HUES6 (cell line): ENCODE data around the gene ARHGAP22.
"Not testable (repeated sequence)": the region's sequence is repeated elsewhere in the genome, so short reads cannot be mapped to it uniquely, and the experiment has no call there.

Experiments used
- H3K27ac ChIP-seq: 2 replicates; pipeline ENCODE4 v1.7.0; 2013; ENCODE audit warnings: low read depth, mild to moderate bottlenecking, low read length, inconsistent platforms
- H3K27me3 ChIP-seq: 2 replicates; pipeline ENCODE4 v1.6.1; 2013; ENCODE audit warnings: low read length; ENCODE audit not compliant: control insufficient read depth, insufficient read depth
- H3K36me3 ChIP-seq: 2 replicates; pipeline ENCODE4 v1.6.1; 2013; ENCODE audit warnings: low read length; ENCODE audit not compliant: control insufficient read depth, insufficient read depth
- H3K4me1 ChIP-seq: 2 replicates; pipeline ENCODE4 v1.6.1; 2013; ENCODE audit warnings: low read length; ENCODE audit not compliant: control insufficient read depth, insufficient read depth
- H3K4me3 ChIP-seq: 2 replicates; pipeline ENCODE4 v1.5.1; 2013; ENCODE audit warnings: low read depth, low read length
- H3K9ac ChIP-seq: one replicate; pipeline ENCODE4 v1.6.1; 2013; ENCODE audit warnings: mild to moderate bottlenecking, low read length
- H3K9me3 ChIP-seq: 2 replicates; pipeline ENCODE4 v1.6.1; 2013; ENCODE audit warnings: low read depth, low read length; ENCODE audit not compliant: control insufficient read depth, insufficient read depth

The ARHGAP22 gene

GRCh38 chr10:48440771-48441170 is 164.1 kb downstream of the ARHGAP22 start:
- Histone ChIP-seq H3K9me3 (no peaks in the 10 kb centered on the region), H3K4me3 (no peak overlapping the region), H3K36me3 (no peaks in the 10 kb centered on the region; the same call in none of the 2 replicates), H3K9ac (no peak overlapping the region), H3K27me3 (no peaks in the 10 kb centered on the region), H3K4me1 (peaks cover 11% of the 10 kb centered on the region), H3K27ac (no peak overlapping the region)

GRCh38 chr10:48439581-48440041 is 165.3 kb downstream of the ARHGAP22 start:
- H3K9me3 ChIP-seq: no peaks in the 10 kb centered on the region
- no peak overlapping the region for H3K9ac ChIP-seq
- no peak overlapping the region for H3K27ac ChIP-seq
- no peaks in the 10 kb centered on the region for H3K27me3 ChIP-seq
- H3K36me3 ChIP-seq: peaks cover 2% of the 10 kb centered on the region; the same call in 1 of the 2 replicates
- H3K4me1 ChIP-seq: peaks cover 3% of the 10 kb centered on the region
- no peak overlapping the region for H3K4me3 ChIP-seq

GRCh38 chr10:48439031-48439430 is 165.8 kb downstream of the ARHGAP22 start:
- H3K27me3 ChIP-seq: no peaks in the 10 kb centered on the region

GRCh38 chr10:48437546-48437945 is 167.3 kb downstream of the ARHGAP22 start:
- Histone ChIP-seq H3K27me3 (no peaks in the 10 kb centered on the region), H3K27ac (no peak overlapping the region), H3K4me3 (no peak overlapping the region), H3K36me3 (peaks cover 6% of the 10 kb centered on the region; the same call in 1 of the 2 replicates), H3K9me3 (no peaks in the 10 kb centered on the region), H3K9ac (no peak overlapping the region), H3K4me1 (no peaks in the 10 kb centered on the region)

More at GRCh38 chr10:48439031-48439430, 165.8 kb downstream of the ARHGAP22 start:
- no peak overlapping the region for H3K9ac ChIP-seq
- peaks cover 6% of the 10 kb centered on the region; the same call in 1 of the 2 replicates for H3K36me3 ChIP-seq
- H3K27ac ChIP-seq: no peak overlapping the region
- no peaks in the 10 kb centered on the region for H3K4me1 ChIP-seq
- H3K9me3 ChIP-seq: no peaks in the 10 kb centered on the region
- H3K4me3 ChIP-seq: no peak overlapping the region

- no peak overlapping the region for H3K27ac ChIP-seq
- H3K9ac ChIP-seq: no peak overlapping the region
- H3K4me1 ChIP-seq: no peaks in the 10 kb centered on the region
- no peaks in the 10 kb centered on the region for H3K9me3 ChIP-seq
- H3K36me3 ChIP-seq: peaks cover 15% of the 10 kb centered on the region
- no peak overlapping the region for H3K4me3 ChIP-seq
- no peaks in the 10 kb centered on the region for H3K27me3 ChIP-seq
Measured at GRCh38 chr10:48431871-48432270, 173.0 kb downstream of the ARHGAP22 start.

- Histone ChIP-seq H3K9me3 (no peaks in the 10 kb centered on the region), H3K4me1 (no peaks in the 10 kb centered on the region), H3K4me3 (no peak overlapping the region), H3K27ac (no peak overlapping the region), H3K27me3 (no peaks in the 10 kb centered on the region), H3K36me3 (peaks cover 18% of the 10 kb centered on the region), H3K9ac (no peak overlapping the region)
Measured at GRCh38 chr10:48430402-48430993, 174.4 kb downstream of the ARHGAP22 start.

GRCh38 chr10:48429309-48429708 is 175.6 kb downstream of the ARHGAP22 start:
- Histone ChIP-seq H3K9ac (no peak overlapping the region), H3K4me1 (no peaks in the 10 kb centered on the region), H3K27ac (no peak overlapping the region), H3K4me3 (no peak overlapping the region), H3K36me3 (peaks cover 13% of the 10 kb centered on the region), H3K9me3 (no peaks in the 10 kb centered on the region), H3K27me3 (no peaks in the 10 kb centered on the region)

- no peaks in the 10 kb centered on the region for H3K9me3 ChIP-seq
- no peak overlapping the region for H3K4me3 ChIP-seq
- H3K9ac ChIP-seq: no peak overlapping the region
- H3K27ac ChIP-seq: no peak overlapping the region
- no peaks in the 10 kb centered on the region for H3K4me1 ChIP-seq
- peaks cover 12% of the 10 kb centered on the region for H3K36me3 ChIP-seq
- no peaks in the 10 kb centered on the region for H3K27me3 ChIP-seq
Measured at GRCh38 chr10:48428896-48429295, 176.0 kb downstream of the ARHGAP22 start.

GRCh38 chr10:48423884-48424283 is 181.0 kb downstream of the ARHGAP22 start:
- Histone ChIP-seq H3K9me3 (no peaks in the 10 kb centered on the region), H3K4me1 (no peaks in the 10 kb centered on the region), H3K4me3 (no peak overlapping the region), H3K27ac (no peak overlapping the region), H3K9ac (no peak overlapping the region), H3K27me3 (no peaks in the 10 kb centered on the region), H3K36me3 (peaks cover 7% of the 10 kb centered on the region)

GRCh38 chr10:48421862-48422261 is 183.0 kb downstream of the ARHGAP22 start:
- not testable (repeated sequence) for H3K4me1 ChIP-seq, H3K27ac ChIP-seq, H3K36me3 ChIP-seq, H3K9ac ChIP-seq, H3K27me3 ChIP-seq, H3K4me3 ChIP-seq, H3K9me3 ChIP-seq

- no peaks in the 10 kb centered on the region for H3K27me3 ChIP-seq
- no peaks in the 10 kb centered on the region for H3K36me3 ChIP-seq
- no peaks in the 10 kb centered on the region for H3K9me3 ChIP-seq
- H3K27ac ChIP-seq: no peak overlapping the region
- peaks cover 5% of the 10 kb centered on the region for H3K4me1 ChIP-seq
- no peak overlapping the region for H3K9ac ChIP-seq
- H3K4me3 ChIP-seq: no peak overlapping the region
Measured at GRCh38 chr10:48419714-48420113, 185.2 kb downstream of the ARHGAP22 start.
